PC-9 (cell line): ENCODE data around the gene CDK17.

Experiments
- CTCF ChIP-seq: fragments of 200-600 bp; sonication (generic); conservative IDR thresholded peaks from 2 replicates; pipeline ENCODE4 v1.6.1; 2017; ENCODE audit warnings: mixed run types, antibody characterized with exemption, mild to moderate bottlenecking, moderate library complexity
- EZH2 ChIP-seq: fragments of 200-600 bp; sonication (generic); IDR thresholded peaks from 2 replicates; pipeline ENCODE4 v1.8.0; 2017; ENCODE audit warnings: antibody characterized with exemption, low read depth

- TF ChIP-seq CTCF (no peak), EZH2 (no peak)
These were observed 24.4 kb upstream of the CDK17 start for GRCh38 chr12:96424601-96425000.
